Neural progenitor cell (in vitro differentiated cells): ENCODE data around the gene NRGN. TPM values are rescaled to one million over a fixed set of nuclear protein-coding genes. Genes with fewer than 3 reads are reported as not detected.

ENCODE experiments used
- DNase-seq: peaks from one replicate; pipeline ENCODE4 v3.0.0-alpha.2; 2016; ENCODE audit warnings: low spot score
- H2AFZ ChIP-seq: fragments of 200-600 bp; sonication (generic); replicated peaks from 2 replicates; pipeline ENCODE4 v1.6.1; 2016; ENCODE audit warnings: antibody characterized with exemption
- H3F3A ChIP-seq: fragments of 200-600 bp; sonication (generic); 2 replicates; pipeline ENCODE4 v1.6.1; 2016; ENCODE audit warnings: antibody characterized with exemption, low read depth
- H3K27ac ChIP-seq: fragments of 200-600 bp; sonication (generic); 2 replicates; pipeline ENCODE4 v1.5.1; 2016; ENCODE audit warnings: mild to moderate bottlenecking
- H3K27me3 ChIP-seq: fragments of 200-600 bp; sonication (generic); 2 replicates; pipeline ENCODE4 v1.6.1; 2016; ENCODE audit warnings: mild to moderate bottlenecking, moderate library complexity
- H3K36me3 ChIP-seq: fragments of 200-600 bp; sonication (generic); 2 replicates; pipeline ENCODE4 v1.5.1; 2016
- H3K4me1 ChIP-seq: fragments of 200-600 bp; sonication (generic); 2 replicates; pipeline ENCODE4 v1.6.1; 2016; ENCODE audit warnings: mixed run types
- H3K4me2 ChIP-seq: fragments of 200-600 bp; sonication (generic); 2 replicates; pipeline ENCODE4 v1.6.1; 2016
- H3K4me3 ChIP-seq: fragments of 200-600 bp; sonication (generic); 2 replicates; pipeline ENCODE4 v1.5.1; 2016
- H3K79me2 ChIP-seq: fragments of 200-600 bp; sonication (generic); 2 replicates; pipeline ENCODE4 v1.6.1; 2016; ENCODE audit warnings: low read depth
- H3K9ac ChIP-seq: fragments of 200-600 bp; sonication (generic); 2 replicates; pipeline ENCODE4 v1.6.1; 2016
- H3K9me3 ChIP-seq: fragments of 200-600 bp; sonication (generic); 2 replicates; pipeline ENCODE4 v1.5.1; 2016; ENCODE audit warnings: low read depth
- H4K20me1 ChIP-seq: fragments of 200-600 bp; sonication (generic); 2 replicates; pipeline ENCODE4 v1.6.1; 2016; ENCODE audit warnings: low read depth
- H3K27ac Mint-ChIP-seq: 3 replicates; pipeline ENCODE4 v1.8.0; 2021; ENCODE audit warnings: mixed read lengths
- H3K27me3 Mint-ChIP-seq: 2 replicates; pipeline ENCODE4 v1.8.0; 2022; ENCODE audit warnings: low read depth, mild to moderate bottlenecking, inconsistent platforms, moderate library complexity, mixed read lengths; ENCODE audit not compliant: insufficient read depth
- H3K36me3 Mint-ChIP-seq: 3 replicates; pipeline ENCODE4 v1.8.0; 2021; ENCODE audit warnings: mixed read lengths
- H3K4me1 Mint-ChIP-seq: 3 replicates; pipeline ENCODE4 v1.8.0; 2021; ENCODE audit warnings: mixed read lengths
- H3K4me3 Mint-ChIP-seq: 3 replicates; pipeline ENCODE4 v1.8.0; 2021; ENCODE audit warnings: mild to moderate bottlenecking, moderate library complexity, mixed read lengths
- H3K9me3 Mint-ChIP-seq: 3 replicates; pipeline ENCODE4 v1.8.0; 2020; ENCODE audit warnings: mixed read lengths
- EZH2 ChIP-seq: fragments of 200-600 bp; sonication (generic); IDR thresholded peaks from 2 replicates; pipeline ENCODE4 v1.6.1; 2017; ENCODE audit warnings: antibody characterized with exemption, mild to moderate bottlenecking, moderate library complexity
- EZH2phosphoT487 ChIP-seq: fragments of 200-600 bp; sonication (generic); IDR thresholded peaks from 2 replicates; pipeline ENCODE4 v1.6.1; 2017; ENCODE audit warnings: antibody characterized with exemption
- total RNA-seq: library from RNA; depleted of rRNA; stranded (reverse); fragments of >200 nt; gene quantifications from 2 replicates; pipeline ENCODE4 v1.2.3, GENCODE V29; 2015; ENCODE audit warnings: low replicate concordance
- TF ChIP-seq, protein P1 (sequence below): fragments of 200-600 bp; sonication (generic); IDR thresholded peaks from 2 replicates; pipeline ENCODE4 v1.5.1; 2017; ENCODE audit warnings: antibody characterized with exemption, mild to moderate bottlenecking

NRGN gene
- total RNA-seq, 1 donor from 2014 or later = 0.39 TPM

- H2AFZ ChIP-seq = no peak overlapping the region
These were observed 21.8 kb downstream of the NRGN start for GRCh38 chr11:124761301-124762104.

GRCh38 chr11:124762105-124762623, 22.4 kb downstream of the NRGN start, which contains the start of gene ESAM:
ESAM (minus strand) TSS chr11:124762290; CDS start chr11:124762154, 136 bp downstream.
- no peaks in the 10 kb centered on the region for H3K9me3 Mint-ChIP-seq
- peak within 1 kb of the TSS; percentile 84 for H3K4me2 ChIP-seq
- H3K4me3 Mint-ChIP-seq = peak within 1 kb of the TSS; percentile 90
- peaks cover 59% of the 10 kb centered on the region for H3K27me3 ChIP-seq
- H3K36me3 ChIP-seq = no peaks in the 10 kb centered on the region
- no peak within 1 kb of the TSS for H3K27ac Mint-ChIP-seq
- H3F3A ChIP-seq = peaks cover 41% of the 10 kb centered on the region
- H4K20me1 ChIP-seq = peaks cover 63% of the 10 kb centered on the region
- H3K4me1 Mint-ChIP-seq = peaks cover 36% of the 10 kb centered on the region
- peak; percentile 40 for TF ChIP-seq EZH2phosphoT487
- peak; percentile 54 for TF ChIP-seq EZH2
- TF ChIP-seq, protein P1, sequence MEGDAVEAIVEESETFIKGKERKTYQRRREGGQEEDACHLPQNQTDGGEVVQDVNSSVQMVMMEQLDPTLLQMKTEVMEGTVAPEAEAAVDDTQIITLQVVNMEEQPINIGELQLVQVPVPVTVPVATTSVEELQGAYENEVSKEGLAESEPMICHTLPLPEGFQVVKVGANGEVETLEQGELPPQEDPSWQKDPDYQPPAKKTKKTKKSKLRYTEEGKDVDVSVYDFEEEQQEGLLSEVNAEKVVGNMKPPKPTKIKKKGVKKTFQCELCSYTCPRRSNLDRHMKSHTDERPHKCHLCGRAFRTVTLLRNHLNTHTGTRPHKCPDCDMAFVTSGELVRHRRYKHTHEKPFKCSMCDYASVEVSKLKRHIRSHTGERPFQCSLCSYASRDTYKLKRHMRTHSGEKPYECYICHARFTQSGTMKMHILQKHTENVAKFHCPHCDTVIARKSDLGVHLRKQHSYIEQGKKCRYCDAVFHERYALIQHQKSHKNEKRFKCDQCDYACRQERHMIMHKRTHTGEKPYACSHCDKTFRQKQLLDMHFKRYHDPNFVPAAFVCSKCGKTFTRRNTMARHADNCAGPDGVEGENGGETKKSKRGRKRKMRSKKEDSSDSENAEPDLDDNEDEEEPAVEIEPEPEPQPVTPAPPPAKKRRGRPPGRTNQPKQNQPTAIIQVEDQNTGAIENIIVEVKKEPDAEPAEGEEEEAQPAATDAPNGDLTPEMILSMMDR = no peak
- H3K27ac ChIP-seq = no peak within 1 kb of the TSS
- peaks cover 45% of the 10 kb centered on the region for H3K27me3 Mint-ChIP-seq
- no peak within 1 kb of the TSS for H2AFZ ChIP-seq
- H3K9ac ChIP-seq = no peak within 1 kb of the TSS
- no peaks in the 10 kb centered on the region for H3K9me3 ChIP-seq
- H3K36me3 Mint-ChIP-seq = peaks cover 13% of the 10 kb centered on the region
- H3K4me3 ChIP-seq = peak within 1 kb of the TSS; percentile 49
- no peaks in the 10 kb centered on the region for H3K79me2 ChIP-seq
- DNase-seq = peak; percentile 72
- H3K4me1 ChIP-seq = peaks cover 36% of the 10 kb centered on the region

More at GRCh38 chr11:124761301-124762104, 21.8 kb downstream of the NRGN start:
- Histone ChIP-seq H3K4me3 (peak overlapping the region; percentile 49), H3K9ac (no peak overlapping the region), H3K27me3 (peaks cover 65% of the 10 kb centered on the region), H3K4me1 (peaks cover 36% of the 10 kb centered on the region), H3K4me2 (peak overlapping the region; percentile 84), H4K20me1 (peaks cover 63% of the 10 kb centered on the region), H3K9me3 (no peaks in the 10 kb centered on the region), H3F3A (peaks cover 41% of the 10 kb centered on the region), H3K79me2 (no peaks in the 10 kb centered on the region), H3K27ac (no peak overlapping the region), H3K36me3 (no peaks in the 10 kb centered on the region)
- peak; percentile 58 for DNase-seq
- peaks cover 36% of the 10 kb centered on the region for H3K4me1 Mint-ChIP-seq
- peak overlapping the region; percentile 78 for H3K4me3 Mint-ChIP-seq
- H3K27ac Mint-ChIP-seq = no peak overlapping the region
- H3K36me3 Mint-ChIP-seq = peaks cover 10% of the 10 kb centered on the region
- no peaks in the 10 kb centered on the region for H3K9me3 Mint-ChIP-seq
- TF ChIP-seq, protein P1 = peak; percentile 24
- peak; percentile 12 for TF ChIP-seq EZH2phosphoT487
- peak; percentile 58 for TF ChIP-seq EZH2
- peaks cover 49% of the 10 kb centered on the region for H3K27me3 Mint-ChIP-seq

GRCh38 chr11:124762624-124763155, 22.9 kb downstream of the NRGN start:
- Histone ChIP-seq H3K9me3 (no peaks in the 10 kb centered on the region), H3K79me2 (no peaks in the 10 kb centered on the region), H3K36me3 (no peaks in the 10 kb centered on the region), H4K20me1 (peaks cover 63% of the 10 kb centered on the region), H3K9ac (no peak overlapping the region), H3K27ac (no peak overlapping the region), H3K27me3 (peaks cover 53% of the 10 kb centered on the region), H3K4me3 (peak overlapping the region; percentile 49), H3F3A (peaks cover 41% of the 10 kb centered on the region), H3K4me1 (peaks cover 36% of the 10 kb centered on the region), H2AFZ (no peak overlapping the region), H3K4me2 (peak overlapping the region; percentile 84)
- H3K4me1 Mint-ChIP-seq = peaks cover 34% of the 10 kb centered on the region
- peaks cover 42% of the 10 kb centered on the region for H3K27me3 Mint-ChIP-seq
- H3K27ac Mint-ChIP-seq = no peak overlapping the region
- H3K36me3 Mint-ChIP-seq = peaks cover 13% of the 10 kb centered on the region
- DNase-seq = peak; percentile 67
- H3K4me3 Mint-ChIP-seq = peak overlapping the region; percentile 90
- no peaks in the 10 kb centered on the region for H3K9me3 Mint-ChIP-seq
- TF ChIP-seq, protein P1 = no peak
- TF ChIP-seq EZH2phosphoT487 = peak; percentile 6
- peak; percentile 10 for TF ChIP-seq EZH2
